ENCODE measurements around the gene YKT6.

YKT6 gene

GRCh38 chr7:44244282-44244681 is 43.5 kb downstream of the YKT6 start:
- no peaks in the 10 kb centered on the region for H3K27me3 ChIP-seq (ENCODE audit: insufficient read depth, low read length, poor library complexity)
- no peak overlapping the region for H3K9ac ChIP-seq (ENCODE audit: low read depth, low read length)
- no peak overlapping the region for H3K4me2 ChIP-seq (ENCODE audit: insufficient read depth, low read length)
- TF ChIP-seq, protein P1, sequence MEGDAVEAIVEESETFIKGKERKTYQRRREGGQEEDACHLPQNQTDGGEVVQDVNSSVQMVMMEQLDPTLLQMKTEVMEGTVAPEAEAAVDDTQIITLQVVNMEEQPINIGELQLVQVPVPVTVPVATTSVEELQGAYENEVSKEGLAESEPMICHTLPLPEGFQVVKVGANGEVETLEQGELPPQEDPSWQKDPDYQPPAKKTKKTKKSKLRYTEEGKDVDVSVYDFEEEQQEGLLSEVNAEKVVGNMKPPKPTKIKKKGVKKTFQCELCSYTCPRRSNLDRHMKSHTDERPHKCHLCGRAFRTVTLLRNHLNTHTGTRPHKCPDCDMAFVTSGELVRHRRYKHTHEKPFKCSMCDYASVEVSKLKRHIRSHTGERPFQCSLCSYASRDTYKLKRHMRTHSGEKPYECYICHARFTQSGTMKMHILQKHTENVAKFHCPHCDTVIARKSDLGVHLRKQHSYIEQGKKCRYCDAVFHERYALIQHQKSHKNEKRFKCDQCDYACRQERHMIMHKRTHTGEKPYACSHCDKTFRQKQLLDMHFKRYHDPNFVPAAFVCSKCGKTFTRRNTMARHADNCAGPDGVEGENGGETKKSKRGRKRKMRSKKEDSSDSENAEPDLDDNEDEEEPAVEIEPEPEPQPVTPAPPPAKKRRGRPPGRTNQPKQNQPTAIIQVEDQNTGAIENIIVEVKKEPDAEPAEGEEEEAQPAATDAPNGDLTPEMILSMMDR (IDR thresholded peaks at IDR 0.05; ENCODE audit: borderline replicate concordance, extremely low read depth, low read length, poor library complexity, severe bottlenecking): peak; percentile 54
- TF ChIP-seq EZH2 (IDR thresholded peaks at IDR 0.05; ENCODE audit: borderline replicate concordance, low read depth, low read length, severe bottlenecking): no peak
- DNase-seq (peak; percentile 16), ATAC-seq (ENCODE audit: insufficient read depth, low read depth) (no peak; the same call in 2 of the 3 replicates)
- no peak overlapping the region for H3K27ac ChIP-seq (ENCODE audit: low read length)
- H3K4me3 ChIP-seq (ENCODE audit: low read depth in 1 of 2, low read length in 2 of 2): no peak overlapping the region
- H4K20me1 ChIP-seq (ENCODE audit: insufficient read depth, low read length): peaks cover 6% of the 10 kb centered on the region
- H2AFZ ChIP-seq (ENCODE audit: low read depth, low read length): no peak overlapping the region
- H3K9me3 ChIP-seq (ENCODE audit: insufficient read depth, low read length, severe bottlenecking): no peaks in the 10 kb centered on the region
- no peaks in the 10 kb centered on the region for H3K79me2 ChIP-seq (ENCODE audit: insufficient read depth, low read length)
- H3K36me3 ChIP-seq (ENCODE audit: insufficient read depth, low read length): no peaks in the 10 kb centered on the region
- H3K4me1 ChIP-seq (ENCODE audit: insufficient read depth, low read length): no peaks in the 10 kb centered on the region

DNA sequence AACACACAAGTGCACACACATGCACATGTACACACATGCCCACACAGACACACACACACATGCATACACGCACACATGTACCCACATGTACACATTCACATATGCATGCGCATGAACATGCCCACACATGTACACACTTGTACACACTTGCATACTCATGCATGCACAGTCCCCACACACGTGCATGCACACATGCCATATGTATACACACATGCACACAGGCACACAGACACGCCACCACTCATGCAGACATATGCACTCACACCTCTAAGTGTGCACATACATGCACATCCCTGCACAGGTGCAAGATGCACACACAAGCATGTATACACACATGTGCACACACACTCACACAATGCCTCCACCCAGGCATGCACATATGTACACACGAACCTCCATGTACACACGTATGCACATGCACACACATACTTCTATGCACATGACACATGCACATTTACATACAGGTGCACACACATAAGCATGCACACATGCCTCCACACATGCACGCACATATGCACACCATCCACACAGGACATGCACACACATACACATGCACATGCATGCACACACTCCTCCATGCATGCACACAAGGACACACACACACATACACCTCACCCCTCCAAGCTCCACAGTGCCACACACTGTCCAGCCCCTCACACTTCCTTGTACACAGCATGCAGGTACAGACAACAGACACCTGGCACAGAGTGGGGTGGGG is 45.8 kb downstream of the YKT6 start:
- Histone ChIP-seq H3K36me3 (ENCODE audit: insufficient read depth, low read length) (no peaks in the 10 kb centered on the region), H2AFZ (ENCODE audit: low read depth, low read length) (no peak overlapping the region), H3K4me1 (ENCODE audit: insufficient read depth, low read length) (no peaks in the 10 kb centered on the region), H3K9me3 (ENCODE audit: insufficient read depth, low read length, severe bottlenecking) (no peaks in the 10 kb centered on the region), H3K4me2 (ENCODE audit: insufficient read depth, low read length) (no peak overlapping the region), H3K27ac (ENCODE audit: low read length) (no peak overlapping the region), H3K4me3 (ENCODE audit: low read depth in 1 of 2, low read length in 2 of 2) (no peak overlapping the region), H3K79me2 (ENCODE audit: insufficient read depth, low read length) (no peaks in the 10 kb centered on the region), H3K27me3 (ENCODE audit: insufficient read depth, low read length, poor library complexity) (no peaks in the 10 kb centered on the region), H4K20me1 (ENCODE audit: insufficient read depth, low read length) (peaks cover 9% of the 10 kb centered on the region), H3K9ac (ENCODE audit: low read depth, low read length) (no peak overlapping the region)
- DNase-seq (no peak), ATAC-seq (ENCODE audit: insufficient read depth, low read depth) (no peak)
- no peak for TF ChIP-seq EZH2 (IDR thresholded peaks at IDR 0.05; ENCODE audit: borderline replicate concordance, low read depth, low read length, severe bottlenecking)

DNA sequence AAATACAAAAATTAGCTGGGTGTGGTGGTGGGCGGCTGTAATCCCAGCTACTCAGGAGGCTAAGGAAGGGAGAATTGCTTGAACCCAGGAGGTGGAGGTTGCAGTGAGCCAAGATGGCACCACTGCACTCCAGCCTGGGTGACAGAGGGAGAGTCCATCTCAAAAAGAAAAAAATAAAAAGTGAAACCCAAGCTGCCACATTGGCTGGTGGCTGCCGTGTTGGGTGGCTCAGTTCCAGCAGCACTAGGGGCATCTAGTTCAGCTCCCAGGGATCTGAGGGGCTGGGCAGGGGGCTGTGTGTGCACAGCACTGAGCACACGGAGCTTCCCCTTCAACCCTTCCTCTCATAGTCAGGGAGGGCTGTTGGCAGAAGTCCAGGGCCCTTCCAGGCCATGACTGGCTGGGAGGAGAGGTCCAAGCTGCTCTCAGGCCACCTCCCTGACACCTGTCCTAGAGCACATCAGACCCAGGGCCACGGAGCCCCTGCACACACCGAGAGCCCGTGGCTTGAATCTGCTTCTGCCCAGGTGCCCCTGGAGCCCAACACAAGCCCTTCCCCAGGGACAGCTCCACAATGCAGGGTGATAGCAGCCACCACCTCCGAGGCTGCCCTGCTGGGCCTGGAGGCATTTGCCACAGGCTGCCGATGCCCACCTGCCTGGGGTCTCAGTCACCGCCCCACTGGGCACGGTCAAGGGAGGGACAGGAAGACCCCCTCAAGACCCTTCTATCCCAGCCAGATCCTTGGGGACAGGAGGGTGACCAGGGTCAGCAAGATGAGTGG is 47.3 kb downstream of the YKT6 start:
- no peak for DNase-seq

More for the DNA sequence above, 47.3 kb downstream of the YKT6 start:
- H3K36me3 ChIP-seq (ENCODE audit: insufficient read depth, low read length): no peaks in the 10 kb centered on the region
- peaks cover 3% of the 10 kb centered on the region; the same call in 1 of the 2 replicates for H4K20me1 ChIP-seq (ENCODE audit: insufficient read depth, low read length)
- TF ChIP-seq EZH2 (IDR thresholded peaks at IDR 0.05; ENCODE audit: borderline replicate concordance, low read depth, low read length, severe bottlenecking): no peak
- TF ChIP-seq, protein P1 (IDR thresholded peaks at IDR 0.05; ENCODE audit: borderline replicate concordance, extremely low read depth, low read length, poor library complexity, severe bottlenecking): no peak
- no peak overlapping the region for H3K27ac ChIP-seq (ENCODE audit: low read length)
- no peak overlapping the region for H3K9ac ChIP-seq (ENCODE audit: low read depth, low read length)
- no peaks in the 10 kb centered on the region for H3K9me3 ChIP-seq (ENCODE audit: insufficient read depth, low read length, severe bottlenecking)
- H3K4me2 ChIP-seq (ENCODE audit: insufficient read depth, low read length): no peak overlapping the region
- H3K79me2 ChIP-seq (ENCODE audit: insufficient read depth, low read length): no peaks in the 10 kb centered on the region
- H3K4me3 ChIP-seq (ENCODE audit: low read depth in 1 of 2, low read length in 2 of 2): no peak overlapping the region
- H2AFZ ChIP-seq (ENCODE audit: low read depth, low read length): no peak overlapping the region
- no peak for ATAC-seq (ENCODE audit: insufficient read depth, low read depth)
- H3K27me3 ChIP-seq (ENCODE audit: insufficient read depth, low read length, poor library complexity): no peaks in the 10 kb centered on the region
- H3K4me1 ChIP-seq (ENCODE audit: insufficient read depth, low read length): no peaks in the 10 kb centered on the region

All from DND-41 (cell line).